Measurements from ENCODE around the gene PARP11. TPM values are rescaled to one million over a fixed set of nuclear protein-coding genes. Genes with fewer than 3 reads are reported as not detected.

PARP11 gene
- total and polyA plus RNA-seq, 3 donors from 2014 or later: 16.8 to 20.6 (median 20.5) TPM

DNA sequence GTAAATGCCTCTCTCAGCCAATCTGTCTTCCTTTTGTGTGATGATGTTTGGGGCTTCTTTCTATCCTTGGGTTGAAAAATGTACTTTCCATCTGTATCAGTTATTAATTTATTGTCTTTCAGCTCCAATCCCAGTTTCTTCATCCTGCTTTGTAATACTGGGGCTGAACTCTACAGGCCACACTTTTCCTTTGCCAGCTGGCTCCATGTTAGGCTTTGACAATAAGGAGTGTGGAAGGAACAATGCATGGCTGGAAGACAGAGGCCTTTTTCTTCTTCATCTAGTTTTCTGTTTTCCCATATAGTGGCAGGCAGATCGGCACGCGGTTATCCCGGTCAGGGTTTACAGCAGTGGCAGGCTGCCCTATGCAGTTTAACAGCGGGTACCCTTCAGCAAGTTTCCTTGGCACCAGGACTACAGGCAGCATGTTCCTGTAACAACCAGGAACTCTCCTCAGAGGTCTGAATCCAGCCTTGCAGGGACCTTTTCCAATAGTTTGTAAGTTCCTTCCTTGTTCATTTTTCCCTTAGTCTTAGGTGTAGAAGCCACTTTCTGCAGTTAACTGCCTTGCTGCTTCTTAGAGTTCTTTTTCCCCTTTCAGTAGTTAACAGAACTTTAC, 81.8 kb downstream of the PARP11 start:
- Histone ChIP-seq H3K4me3 (no peak overlapping the region), H3K9me3 (no peaks in the 10 kb centered on the region), H3K4me1 (peaks cover 3% of the 10 kb centered on the region), H3K27ac (no peak overlapping the region), H3K27me3 (no peaks in the 10 kb centered on the region), H3K36me3 (ENCODE audit: low read depth, missing control alignments) (no peaks in the 10 kb centered on the region)
- 79% methylated on average over 5 of the region's 5 CpGs for WGBS, 2 donors
- no peak for TF ChIP-seq POLR2A (IDR thresholded peaks at IDR 0.05)
- TF ChIP-seq, protein P1, sequence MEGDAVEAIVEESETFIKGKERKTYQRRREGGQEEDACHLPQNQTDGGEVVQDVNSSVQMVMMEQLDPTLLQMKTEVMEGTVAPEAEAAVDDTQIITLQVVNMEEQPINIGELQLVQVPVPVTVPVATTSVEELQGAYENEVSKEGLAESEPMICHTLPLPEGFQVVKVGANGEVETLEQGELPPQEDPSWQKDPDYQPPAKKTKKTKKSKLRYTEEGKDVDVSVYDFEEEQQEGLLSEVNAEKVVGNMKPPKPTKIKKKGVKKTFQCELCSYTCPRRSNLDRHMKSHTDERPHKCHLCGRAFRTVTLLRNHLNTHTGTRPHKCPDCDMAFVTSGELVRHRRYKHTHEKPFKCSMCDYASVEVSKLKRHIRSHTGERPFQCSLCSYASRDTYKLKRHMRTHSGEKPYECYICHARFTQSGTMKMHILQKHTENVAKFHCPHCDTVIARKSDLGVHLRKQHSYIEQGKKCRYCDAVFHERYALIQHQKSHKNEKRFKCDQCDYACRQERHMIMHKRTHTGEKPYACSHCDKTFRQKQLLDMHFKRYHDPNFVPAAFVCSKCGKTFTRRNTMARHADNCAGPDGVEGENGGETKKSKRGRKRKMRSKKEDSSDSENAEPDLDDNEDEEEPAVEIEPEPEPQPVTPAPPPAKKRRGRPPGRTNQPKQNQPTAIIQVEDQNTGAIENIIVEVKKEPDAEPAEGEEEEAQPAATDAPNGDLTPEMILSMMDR (IDR thresholded peaks at IDR 0.05): no peak
- intact Hi-C loops (cut with DNase I; ENCODE audit: low total_unique reads): no loop called here
- no peak for DNase-seq

DNA sequence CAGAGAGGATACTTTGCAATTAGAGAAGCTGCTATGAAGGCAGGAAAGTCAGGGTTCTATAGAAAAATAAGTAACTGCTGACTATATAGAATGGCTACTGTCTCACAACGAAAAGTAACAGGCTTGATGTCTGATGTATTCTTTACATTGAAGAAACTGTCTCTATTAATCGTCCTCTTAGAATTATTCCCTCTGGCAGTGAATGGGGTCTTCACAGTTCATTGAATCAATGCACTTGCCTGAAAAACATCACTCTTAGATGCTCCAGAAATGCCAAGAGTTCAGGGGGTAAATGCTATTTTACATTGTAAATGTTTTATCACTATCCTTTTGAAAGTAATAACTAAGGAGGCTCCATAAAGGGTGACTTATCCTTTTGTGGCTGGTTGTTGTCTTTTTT, 82.6 kb downstream of the PARP11 start:
- no peaks in the 10 kb centered on the region for H3K9me3 ChIP-seq
- 72 to 86% methylated on average over 2 of the region's 2 CpGs for WGBS, 2 donors
- H3K27me3 ChIP-seq: no peaks in the 10 kb centered on the region
- intact Hi-C loops (cut with DNase I; ENCODE audit: low total_unique reads): no loop called here
- no peak overlapping the region for H3K4me3 ChIP-seq
- H3K27ac ChIP-seq: no peak overlapping the region
- H3K36me3 ChIP-seq (ENCODE audit: low read depth, missing control alignments): no peaks in the 10 kb centered on the region
- TF ChIP-seq, protein P1 (IDR thresholded peaks at IDR 0.05): no peak
- no peak for TF ChIP-seq POLR2A (IDR thresholded peaks at IDR 0.05)
- peaks cover 3% of the 10 kb centered on the region for H3K4me1 ChIP-seq
- DNase-seq: no peak

DNA sequence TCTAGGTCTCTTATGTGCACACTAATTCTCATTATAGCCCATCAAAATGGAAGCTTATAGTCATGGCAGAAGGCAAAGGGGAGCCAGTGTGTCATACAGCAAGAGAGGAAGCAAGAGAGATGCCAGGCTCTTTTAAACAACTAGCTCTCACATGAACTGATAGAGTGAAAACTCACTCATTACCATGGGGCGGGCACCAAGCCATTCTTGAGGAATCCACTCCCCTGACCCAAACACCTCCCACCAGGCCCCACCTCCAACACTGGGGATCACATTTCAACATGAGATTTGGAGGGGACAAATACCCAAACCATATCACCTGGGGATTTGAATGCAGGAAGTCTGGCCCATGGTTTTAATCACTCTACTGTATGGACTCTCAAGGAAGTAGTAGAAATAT, 83.4 kb downstream of the PARP11 start:
- TF ChIP-seq POLR2A (IDR thresholded peaks at IDR 0.05): no peak
- TF ChIP-seq, protein P1 (IDR thresholded peaks at IDR 0.05): no peak
- intact Hi-C loops (cut with DNase I; ENCODE audit: low total_unique reads): no loop called here
- Histone ChIP-seq H3K27ac (no peak overlapping the region), H3K4me1 (peaks cover 3% of the 10 kb centered on the region), H3K36me3 (ENCODE audit: low read depth, missing control alignments) (no peaks in the 10 kb centered on the region), H3K9me3 (no peaks in the 10 kb centered on the region), H3K27me3 (no peaks in the 10 kb centered on the region), H3K4me3 (no peak overlapping the region)
- WGBS, 2 donors: 100% methylated on average over 1 of the region's 1 CpG
- DNase-seq: no peak

DNA sequence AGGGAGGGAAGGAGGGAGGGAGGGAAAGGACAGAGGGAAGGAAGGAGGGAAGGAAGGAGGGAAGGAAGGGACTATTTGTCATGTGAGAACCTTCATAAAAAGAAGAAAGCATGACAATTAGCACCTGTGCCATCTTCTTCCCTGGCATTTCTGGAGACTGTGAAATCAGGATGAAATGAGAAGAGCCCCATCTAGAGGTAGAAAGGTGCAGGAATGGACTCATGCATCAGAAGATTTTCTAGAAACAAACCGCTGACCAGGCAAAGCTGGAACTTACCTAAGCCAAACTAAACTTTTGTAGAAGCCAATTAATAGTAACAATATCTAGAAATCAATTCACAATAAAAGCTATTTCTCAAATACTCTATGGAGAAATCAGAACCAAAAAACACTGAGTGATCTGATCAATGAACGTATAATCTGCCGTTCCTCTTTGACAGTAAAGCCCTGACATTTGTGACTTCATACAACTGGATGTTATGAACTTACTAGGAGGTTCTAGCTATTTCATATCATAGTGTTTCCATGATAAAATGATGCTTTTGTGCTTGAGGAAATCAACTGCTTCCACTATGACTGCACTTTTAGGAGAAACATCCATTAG, 95.9 kb downstream of the PARP11 start:
- intact Hi-C loops (cut with DNase I; ENCODE audit: low total_unique reads): no loop called here
- Histone ChIP-seq H3K4me3 (no peak overlapping the region), H3K27ac (no peak overlapping the region), H3K36me3 (ENCODE audit: low read depth, missing control alignments) (no peaks in the 10 kb centered on the region), H3K4me1 (no peaks in the 10 kb centered on the region), H3K9me3 (no peaks in the 10 kb centered on the region), H3K27me3 (no peaks in the 10 kb centered on the region)
- 67 to 75% methylated on average over 3 of the region's 3 CpGs for WGBS, 2 donors
- TF ChIP-seq, protein P1 (IDR thresholded peaks at IDR 0.05): peak; percentile 42 to 62 (median 58)
- no peak for TF ChIP-seq POLR2A (IDR thresholded peaks at IDR 0.05)
- no peak for DNase-seq
